DOHH2 (cell line): Measurements from ENCODE around the gene AGO3.

ENCODE experiments used
- H3F3A ChIP-seq: fragments of 200-600 bp; sonication (generic), shearing (Covaris generic); 2 replicates; pipeline ENCODE4 v1.6.0; 2016; ENCODE audit warnings: antibody characterized with exemption, mild to moderate bottlenecking; ENCODE audit not compliant: control insufficient read depth, insufficient read depth
- H3K27ac ChIP-seq: fragments of 200-600 bp; sonication (generic); 2 replicates; pipeline ENCODE4 v1.5.1; 2014; ENCODE audit warnings: low read depth, mild to moderate bottlenecking, low read length, moderate library complexity
- H3K27me3 ChIP-seq: fragments of 200-600 bp; sonication (generic); 2 replicates; pipeline ENCODE4 v1.6.1; 2014; ENCODE audit warnings: mild to moderate bottlenecking, low read length, mixed read lengths; ENCODE audit not compliant: control insufficient read depth
- H3K36me3 ChIP-seq: fragments of 200-600 bp; sonication (generic); 2 replicates; pipeline ENCODE4 v1.6.1; 2014; ENCODE audit warnings: mild to moderate bottlenecking, low read length, moderate library complexity, mixed read lengths; ENCODE audit not compliant: control insufficient read depth
- H3K4me1 ChIP-seq: fragments of 200-600 bp; sonication (generic); 2 replicates; pipeline ENCODE4 v1.6.1; 2014; ENCODE audit warnings: mild to moderate bottlenecking, low read length, mixed read lengths; ENCODE audit not compliant: control insufficient read depth
- H3K4me2 ChIP-seq: fragments of 200-600 bp; sonication (generic); 2 replicates; pipeline ENCODE4 v1.6.0; 2014; ENCODE audit warnings: mild to moderate bottlenecking, low read length, moderate library complexity
- H3K4me3 ChIP-seq: fragments of 200-600 bp; sonication (generic); 2 replicates; pipeline ENCODE4 v1.5.1; 2014; ENCODE audit warnings: mild to moderate bottlenecking, low read length, mixed read lengths
- H3K79me2 ChIP-seq: fragments of 200-600 bp; sonication (generic); 2 replicates; pipeline ENCODE4 v1.6.1; 2014; ENCODE audit warnings: mild to moderate bottlenecking, low read length, mixed read lengths; ENCODE audit not compliant: control insufficient read depth
- H3K9me2 ChIP-seq: fragments of 200-600 bp; sonication (generic); replicated peaks from 2 replicates; pipeline ENCODE4 v1.6.1; 2014; ENCODE audit warnings: mild to moderate bottlenecking, low read length, mixed read lengths; ENCODE audit not compliant: control insufficient read depth
- H3K9me3 ChIP-seq: fragments of 200-600 bp; sonication (generic); 2 replicates; pipeline ENCODE4 v1.6.1; 2014; ENCODE audit warnings: antibody characterized with exemption, low read length, mixed read lengths; ENCODE audit not compliant: control insufficient read depth, insufficient read depth
- H4K20me1 ChIP-seq: fragments of 200-600 bp; sonication (generic); 2 replicates; pipeline ENCODE4 v1.6.0; 2014; ENCODE audit warnings: low read depth, mild to moderate bottlenecking, antibody characterized with exemption, low read length, moderate library complexity; ENCODE audit not compliant: control insufficient read depth, insufficient read depth
- EZH2phosphoT487 ChIP-seq: fragments of 200-600 bp; sonication (generic); IDR thresholded peaks from 2 replicates; pipeline ENCODE4 v1.6.1; 2017; ENCODE audit warnings: borderline replicate concordance, mild to moderate bottlenecking, antibody characterized with exemption, low read length, moderate library complexity, mixed read lengths
- TF ChIP-seq, protein P1 (sequence below): fragments of 200-600 bp; sonication (generic); IDR thresholded peaks from one replicate; pipeline ENCODE4 v1.5.1; 2014; ENCODE audit warnings: antibody characterized with exemption, mild to moderate bottlenecking, low read depth, low read length; ENCODE audit not compliant: poor library complexity, severe bottlenecking

The AGO3 gene

DNA sequence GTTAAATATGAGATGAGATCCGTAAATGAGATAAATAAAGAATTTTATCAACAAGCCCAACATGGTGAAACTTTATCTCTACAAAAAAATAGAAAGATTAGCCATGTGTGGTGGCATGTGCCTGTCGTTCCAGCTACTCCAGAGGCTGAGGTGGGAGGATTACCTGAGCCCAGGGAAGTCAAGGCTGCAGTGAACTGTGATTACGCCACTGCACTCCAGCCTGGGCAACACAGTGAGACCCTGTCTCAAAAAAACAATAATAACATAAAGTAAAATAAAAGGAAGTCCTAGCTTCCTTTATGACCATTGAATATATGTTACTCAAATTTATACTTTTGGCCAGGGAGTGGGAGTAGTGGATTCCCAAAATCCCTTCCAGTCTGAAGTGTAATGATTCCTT, 104.2 kb downstream of the AGO3 start:
- no peaks in the 10 kb centered on the region for H3K9me2 ChIP-seq
- H3K27ac ChIP-seq: no peak overlapping the region

DNA sequence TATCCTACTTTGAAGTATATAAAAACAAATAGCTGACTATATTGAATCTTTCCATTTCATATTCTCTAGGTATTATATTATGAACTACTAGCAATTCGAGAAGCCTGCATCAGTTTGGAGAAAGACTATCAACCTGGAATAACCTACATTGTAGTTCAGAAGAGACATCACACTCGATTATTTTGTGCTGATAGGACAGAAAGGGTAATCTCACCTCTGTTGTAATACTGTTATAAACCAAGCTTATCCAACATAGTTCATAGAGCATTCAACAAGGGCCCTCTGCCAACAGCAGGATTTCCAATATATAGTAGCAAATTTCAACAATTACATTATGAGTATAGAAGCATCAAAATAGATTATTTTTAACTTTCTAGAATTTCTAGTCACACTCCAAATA, 109.3 kb downstream of the AGO3 start:
- Histone ChIP-seq H4K20me1 (no peaks in the 10 kb centered on the region), H3K4me2 (no peak overlapping the region), H3K27me3 (no peaks in the 10 kb centered on the region), H3K9me3 (no peaks in the 10 kb centered on the region), H3K27ac (no peak overlapping the region), H3K79me2 (no peaks in the 10 kb centered on the region), H3K4me3 (no peak overlapping the region), H3K9me2 (no peaks in the 10 kb centered on the region), H3K36me3 (peaks cover 19% of the 10 kb centered on the region), H3F3A (no peaks in the 10 kb centered on the region), H3K4me1 (no peaks in the 10 kb centered on the region)
- no peak for TF ChIP-seq EZH2phosphoT487
- TF ChIP-seq, protein P1, sequence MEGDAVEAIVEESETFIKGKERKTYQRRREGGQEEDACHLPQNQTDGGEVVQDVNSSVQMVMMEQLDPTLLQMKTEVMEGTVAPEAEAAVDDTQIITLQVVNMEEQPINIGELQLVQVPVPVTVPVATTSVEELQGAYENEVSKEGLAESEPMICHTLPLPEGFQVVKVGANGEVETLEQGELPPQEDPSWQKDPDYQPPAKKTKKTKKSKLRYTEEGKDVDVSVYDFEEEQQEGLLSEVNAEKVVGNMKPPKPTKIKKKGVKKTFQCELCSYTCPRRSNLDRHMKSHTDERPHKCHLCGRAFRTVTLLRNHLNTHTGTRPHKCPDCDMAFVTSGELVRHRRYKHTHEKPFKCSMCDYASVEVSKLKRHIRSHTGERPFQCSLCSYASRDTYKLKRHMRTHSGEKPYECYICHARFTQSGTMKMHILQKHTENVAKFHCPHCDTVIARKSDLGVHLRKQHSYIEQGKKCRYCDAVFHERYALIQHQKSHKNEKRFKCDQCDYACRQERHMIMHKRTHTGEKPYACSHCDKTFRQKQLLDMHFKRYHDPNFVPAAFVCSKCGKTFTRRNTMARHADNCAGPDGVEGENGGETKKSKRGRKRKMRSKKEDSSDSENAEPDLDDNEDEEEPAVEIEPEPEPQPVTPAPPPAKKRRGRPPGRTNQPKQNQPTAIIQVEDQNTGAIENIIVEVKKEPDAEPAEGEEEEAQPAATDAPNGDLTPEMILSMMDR: no peak

More for the DNA sequence above, 104.2 kb downstream of the AGO3 start:
- no peak for TF ChIP-seq EZH2phosphoT487
- TF ChIP-seq, protein P1: no peak
- Histone ChIP-seq H3K36me3 (peaks cover 5% of the 10 kb centered on the region), H3K4me2 (no peak overlapping the region), H3K4me1 (no peaks in the 10 kb centered on the region), H3K9me3 (no peaks in the 10 kb centered on the region), H3K4me3 (no peak overlapping the region), H3K79me2 (no peaks in the 10 kb centered on the region), H3K27me3 (no peaks in the 10 kb centered on the region), H4K20me1 (no peaks in the 10 kb centered on the region), H3F3A (no peaks in the 10 kb centered on the region)

DNA sequence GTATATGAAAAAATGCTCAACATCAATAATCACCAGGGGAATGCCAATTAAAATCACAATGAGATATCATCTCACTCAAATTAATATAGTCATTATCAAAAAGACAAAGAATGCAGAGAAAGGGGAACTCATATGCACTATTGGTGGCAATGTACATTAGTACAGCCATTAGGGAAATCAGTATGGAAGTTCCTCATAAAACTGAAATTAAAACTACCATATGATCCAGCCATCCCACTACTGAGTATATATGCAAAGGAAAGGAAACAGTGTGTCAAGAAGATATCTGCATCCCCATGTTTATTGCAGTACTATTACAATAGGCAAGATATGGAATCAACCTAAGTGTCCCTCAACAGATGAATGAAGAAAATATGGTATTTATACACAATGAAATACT, 120.9 kb downstream of the AGO3 start:
- TF ChIP-seq, protein P1: no peak
- TF ChIP-seq EZH2phosphoT487: no peak
- no peaks in the 10 kb centered on the region for H3K27me3 ChIP-seq
- H3K27ac ChIP-seq: no peak overlapping the region
- H3K4me1 ChIP-seq: no peaks in the 10 kb centered on the region
- no peaks in the 10 kb centered on the region for H3F3A ChIP-seq
- H3K36me3 ChIP-seq: no peaks in the 10 kb centered on the region; the same call in 1 of the 2 replicates
- no peaks in the 10 kb centered on the region for H3K79me2 ChIP-seq
- no peak overlapping the region for H3K4me3 ChIP-seq
- H4K20me1 ChIP-seq: no peaks in the 10 kb centered on the region
- no peak overlapping the region for H3K4me2 ChIP-seq
- H3K9me2 ChIP-seq: no peaks in the 10 kb centered on the region
- no peaks in the 10 kb centered on the region for H3K9me3 ChIP-seq
